ENCODE results near the gene MAML3.

Gene MAML3

GRCh38 chr4:140154572-140154891, 548 bp upstream of the MAML3 start:
- no peak for DNase-seq

- DNase-seq: no peak
Observed at GRCh38 chr4:140153419-140153717, 616 bp downstream of the MAML3 start.

GRCh38 chr4:140152751-140153418, 1.1 kb downstream of the MAML3 start:
- peak; percentile 63 for DNase-seq

GRCh38 chr4:140152013-140152703, 1.8 kb downstream of the MAML3 start:
- DNase-seq: peak; percentile 93

- DNase-seq: peak; percentile 97
Observed at GRCh38 chr4:140151699-140152012, 2.3 kb downstream of the MAML3 start.

GRCh38 chr4:140150886-140151698, 2.9 kb downstream of the MAML3 start:
- peak; percentile 97 for DNase-seq

GRCh38 chr4:140150636-140150885, 3.4 kb downstream of the MAML3 start:
- no peak for DNase-seq

- DNase-seq: peak; percentile 84
Observed at GRCh38 chr4:140149846-140150635, 3.9 kb downstream of the MAML3 start.

GRCh38 chr4:140144050-140144449, 9.9 kb downstream of the MAML3 start:
- no peak for DNase-seq

- peak; percentile 89 for DNase-seq
Observed at GRCh38 chr4:140141210-140141835, 12.7 kb downstream of the MAML3 start.

- no peak for DNase-seq
Observed at GRCh38 chr4:140140566-140140965, 13.4 kb downstream of the MAML3 start.

- peak; percentile 47 for DNase-seq
Observed at GRCh38 chr4:140138428-140138827, 15.6 kb downstream of the MAML3 start.

GRCh38 chr4:140137671-140138070, 16.3 kb downstream of the MAML3 start:
- DNase-seq: no peak

- peak; percentile 36 for DNase-seq
Observed at GRCh38 chr4:140136509-140136908, 17.5 kb downstream of the MAML3 start.

- peak; percentile 96 for DNase-seq
Observed at GRCh38 chr4:140135529-140136088, 18.4 kb downstream of the MAML3 start.

GRCh38 chr4:140134746-140135425, 19.1 kb downstream of the MAML3 start:
- no peak for DNase-seq

- no peak for DNase-seq
Observed at GRCh38 chr4:140133576-140133975, 20.4 kb downstream of the MAML3 start.

- DNase-seq: no peak
Observed at GRCh38 chr4:140131675-140132229, 22.2 kb downstream of the MAML3 start.

GRCh38 chr4:140130677-140131076, 23.3 kb downstream of the MAML3 start:
- no peak for DNase-seq

- no peak for DNase-seq
Observed at GRCh38 chr4:140127422-140127821, 26.6 kb downstream of the MAML3 start.

- no peak for DNase-seq
Observed at GRCh38 chr4:140126261-140126660, 27.7 kb downstream of the MAML3 start.

- no peak for DNase-seq
Observed at GRCh38 chr4:140125374-140125773, 28.6 kb downstream of the MAML3 start.

Measured in NCI-H69 (cell line).